ENCODE results near the gene ZSWIM3. TPM values are rescaled to one million over a fixed set of nuclear protein-coding genes. Genes with fewer than 3 reads are reported as not detected.

The ZSWIM3 gene
- total RNA-seq, 2 experiments from 2014 or later, result 0.36 to 0.44 TPM

DNA sequence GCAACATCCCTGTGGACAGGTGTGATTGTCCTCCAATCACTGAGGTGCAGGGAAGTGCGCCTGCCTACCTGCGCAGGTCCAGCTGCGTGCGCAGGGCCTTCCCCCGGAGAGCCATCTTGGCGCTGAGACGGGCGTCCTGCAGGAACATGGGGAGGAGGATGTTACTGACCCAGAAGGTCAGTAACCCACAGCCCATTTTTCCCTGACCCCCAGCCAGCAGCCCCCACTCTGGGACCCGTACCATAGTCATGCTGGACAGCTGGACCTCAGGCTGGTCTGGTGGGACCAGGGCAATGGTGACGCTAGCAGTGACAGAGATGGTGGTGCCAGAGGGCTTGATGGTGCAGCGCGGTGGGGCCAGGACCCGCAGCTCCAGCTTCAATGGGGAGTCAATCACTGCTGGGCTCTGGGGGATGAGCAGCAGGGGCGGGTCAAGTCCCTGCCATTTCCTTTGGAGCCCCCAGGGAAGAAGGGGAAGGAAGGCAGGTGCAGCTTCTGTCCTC lies 44.8 kb downstream of the ZSWIM3 start:
- ChIA-PET POLR2A (no interaction called here), CTCF (interaction anchor here (1.0 kb wide), 1 partner anchor 12 kb away, joined by 3 read pairs; the partner anchor contains the start of gene NEURL2)
- intact Hi-C loops (cut with DNase I, micrococcal nuclease), result no loop called here
- Mint-ChIP-seq H3K4me3 (no peak overlapping the region), H3K27ac (no peak overlapping the region), H3K9me3 (no peaks in the 10 kb centered on the region), H3K27me3 (no peaks in the 10 kb centered on the region), H3K4me1 (ENCODE audit: low read depth) (no peaks in the 10 kb centered on the region), H3K36me3 (ENCODE audit: low read depth) (peaks cover 18% of the 10 kb centered on the region)
- Histone ChIP-seq H3K4me3 (ENCODE audit: low read length) (no peak overlapping the region), H3K36me3 (ENCODE audit: insufficient read depth, low read length) (peaks cover 13% of the 10 kb centered on the region), H3K27ac (ENCODE audit: low read depth in 1 of 2, low read length in 2 of 2) (no peak overlapping the region), H3K27me3 (ENCODE audit: control insufficient read depth in 1 of 2, insufficient read depth in 2 of 2, low read length in 2 of 2) (no peaks in the 10 kb centered on the region), H3K4me1 (ENCODE audit: insufficient read depth, low read length) (no peaks in the 10 kb centered on the region), H3K9me3 (ENCODE audit: control insufficient read depth in 1 of 2, insufficient read depth in 1 of 2, low read length in 2 of 2) (no peaks in the 10 kb centered on the region)
- no peak for ATAC-seq (ENCODE audit: poor library complexity)
- DNase-seq, result no peak
- TF ChIP-seq, protein P1, sequence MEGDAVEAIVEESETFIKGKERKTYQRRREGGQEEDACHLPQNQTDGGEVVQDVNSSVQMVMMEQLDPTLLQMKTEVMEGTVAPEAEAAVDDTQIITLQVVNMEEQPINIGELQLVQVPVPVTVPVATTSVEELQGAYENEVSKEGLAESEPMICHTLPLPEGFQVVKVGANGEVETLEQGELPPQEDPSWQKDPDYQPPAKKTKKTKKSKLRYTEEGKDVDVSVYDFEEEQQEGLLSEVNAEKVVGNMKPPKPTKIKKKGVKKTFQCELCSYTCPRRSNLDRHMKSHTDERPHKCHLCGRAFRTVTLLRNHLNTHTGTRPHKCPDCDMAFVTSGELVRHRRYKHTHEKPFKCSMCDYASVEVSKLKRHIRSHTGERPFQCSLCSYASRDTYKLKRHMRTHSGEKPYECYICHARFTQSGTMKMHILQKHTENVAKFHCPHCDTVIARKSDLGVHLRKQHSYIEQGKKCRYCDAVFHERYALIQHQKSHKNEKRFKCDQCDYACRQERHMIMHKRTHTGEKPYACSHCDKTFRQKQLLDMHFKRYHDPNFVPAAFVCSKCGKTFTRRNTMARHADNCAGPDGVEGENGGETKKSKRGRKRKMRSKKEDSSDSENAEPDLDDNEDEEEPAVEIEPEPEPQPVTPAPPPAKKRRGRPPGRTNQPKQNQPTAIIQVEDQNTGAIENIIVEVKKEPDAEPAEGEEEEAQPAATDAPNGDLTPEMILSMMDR (IDR thresholded peaks at IDR 0.05), result no peak

DNA sequence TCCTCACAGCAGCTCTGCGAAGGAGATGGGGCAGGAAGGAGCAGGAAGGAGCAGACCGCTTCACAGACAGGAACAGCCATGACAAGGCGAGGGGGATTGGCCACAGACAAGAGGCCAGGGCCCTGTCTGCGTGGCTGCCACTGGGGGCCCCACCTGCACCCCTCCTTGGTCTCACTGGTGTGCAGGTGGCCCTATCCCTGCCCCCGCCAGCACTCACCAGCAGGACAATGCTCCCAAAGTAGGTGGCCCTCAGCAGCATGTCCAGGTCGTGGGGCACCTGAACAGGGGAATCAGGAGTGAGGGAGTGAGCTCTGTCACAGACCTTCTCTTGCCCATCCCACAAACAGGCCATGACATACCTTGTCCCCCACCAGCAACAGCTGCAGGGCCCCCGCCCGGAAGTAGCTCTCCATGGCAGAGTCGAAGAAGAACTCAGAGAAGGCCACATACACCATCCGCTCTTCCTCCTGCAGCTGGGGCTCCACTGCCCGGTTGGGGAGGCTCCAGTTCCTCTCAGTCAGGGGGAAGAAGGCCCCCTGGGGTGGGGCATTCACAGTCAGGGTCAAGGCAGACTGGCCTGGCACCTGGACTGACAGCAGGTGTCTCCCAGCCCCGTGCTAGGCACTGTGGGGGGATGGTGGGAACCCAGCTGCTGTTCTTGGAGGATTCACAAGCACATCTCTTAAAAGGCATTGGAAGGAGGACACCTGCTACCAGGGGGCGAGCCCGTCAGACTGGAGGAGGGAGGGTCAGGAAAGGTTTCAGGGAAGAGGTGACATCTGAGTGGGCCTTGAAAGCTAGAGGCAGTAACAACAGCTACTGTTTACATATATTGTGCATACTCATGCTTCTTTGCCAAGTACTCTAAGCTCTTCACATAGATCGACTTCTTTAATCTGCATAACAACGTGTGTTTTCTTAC lies 47.4 kb downstream of the ZSWIM3 start:
- H3K27ac ChIP-seq (ENCODE audit: low read depth in 1 of 2, low read length in 2 of 2), result no peak overlapping the region
- H3K27ac Mint-ChIP-seq, result no peak overlapping the region
- no peak for DNase-seq
- H3K27me3 Mint-ChIP-seq, result no peaks in the 10 kb centered on the region
- TF ChIP-seq, protein P1 (IDR thresholded peaks at IDR 0.05), result no peak
- H3K4me3 ChIP-seq (ENCODE audit: low read length), result no peak overlapping the region
- H3K4me1 Mint-ChIP-seq (ENCODE audit: low read depth), result no peaks in the 10 kb centered on the region
- CTCF ChIA-PET, result interaction anchor here (0.6 kb wide), 1 partner anchor 84 kb away, joined by 3 read pairs; no protein-coding TSS in a partner anchor
- ATAC-seq (ENCODE audit: poor library complexity), result no peak
- POLR2A ChIA-PET, result interaction anchor here (0.8 to 2.1 kb wide), 2 partner anchors 12 to 29 kb away, joined by 3 to 10 read pairs; partner anchors contain the start of gene PCIF1
- no peaks in the 10 kb centered on the region for H3K36me3 Mint-ChIP-seq (ENCODE audit: low read depth)
- no peaks in the 10 kb centered on the region for H3K9me3 ChIP-seq (ENCODE audit: control insufficient read depth in 1 of 2, insufficient read depth in 1 of 2, low read length in 2 of 2)
- H3K9me3 Mint-ChIP-seq, result no peaks in the 10 kb centered on the region
- no peaks in the 10 kb centered on the region for H3K36me3 ChIP-seq (ENCODE audit: insufficient read depth, low read length)
- intact Hi-C loops (cut with DNase I, micrococcal nuclease), result no loop called here
- H3K4me1 ChIP-seq (ENCODE audit: insufficient read depth, low read length), result no peaks in the 10 kb centered on the region
- no peak overlapping the region for H3K4me3 Mint-ChIP-seq
- no peaks in the 10 kb centered on the region for H3K27me3 ChIP-seq (ENCODE audit: control insufficient read depth in 1 of 2, insufficient read depth in 2 of 2, low read length in 2 of 2)

DNA sequence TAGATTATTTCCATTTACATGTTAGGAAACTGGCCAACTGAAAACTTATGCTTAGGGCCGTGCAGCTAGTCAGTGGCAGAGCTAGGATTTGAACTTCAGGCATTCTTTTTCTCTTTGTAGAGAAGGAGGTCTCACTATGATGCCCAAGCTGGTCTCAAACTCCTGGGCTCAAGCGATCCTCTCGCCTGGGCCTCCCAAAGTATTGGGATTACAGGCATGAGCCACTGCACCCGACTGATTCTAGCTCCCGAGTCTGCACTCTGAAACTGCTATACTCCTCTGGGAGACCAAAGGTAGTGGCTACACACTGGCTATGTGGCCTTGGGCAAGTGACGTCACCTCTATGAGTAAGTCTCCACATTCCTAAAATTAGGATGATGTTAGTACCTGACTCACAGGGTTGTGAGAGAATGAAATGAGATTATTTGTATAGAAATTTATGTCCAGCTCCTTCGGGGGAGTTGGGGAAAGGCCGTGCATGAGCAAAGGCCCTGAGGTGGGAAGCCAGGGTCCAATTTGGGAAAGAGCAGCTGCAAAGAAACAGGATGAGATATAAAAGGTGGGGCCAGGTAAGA lies 48.2 kb downstream of the ZSWIM3 start:
- TF ChIP-seq, protein P1 (IDR thresholded peaks at IDR 0.05), result no peak
- Mint-ChIP-seq H3K36me3 (ENCODE audit: low read depth) (no peaks in the 10 kb centered on the region), H3K27ac (no peak overlapping the region), H3K4me1 (ENCODE audit: low read depth) (peaks cover 2% of the 10 kb centered on the region), H3K9me3 (no peaks in the 10 kb centered on the region), H3K27me3 (no peaks in the 10 kb centered on the region), H3K4me3 (no peak overlapping the region)
- intact Hi-C loops (cut with DNase I, micrococcal nuclease), result no loop called here
- Histone ChIP-seq H3K27ac (ENCODE audit: low read depth in 1 of 2, low read length in 2 of 2) (no peak overlapping the region), H3K27me3 (ENCODE audit: control insufficient read depth in 1 of 2, insufficient read depth in 2 of 2, low read length in 2 of 2) (no peaks in the 10 kb centered on the region), H3K9me3 (ENCODE audit: control insufficient read depth in 1 of 2, insufficient read depth in 1 of 2, low read length in 2 of 2) (no peaks in the 10 kb centered on the region), H3K4me1 (ENCODE audit: insufficient read depth, low read length) (peaks cover 3% of the 10 kb centered on the region), H3K4me3 (ENCODE audit: low read length) (no peak overlapping the region), H3K36me3 (ENCODE audit: insufficient read depth, low read length) (no peaks in the 10 kb centered on the region)
- CTCF ChIA-PET, result no interaction called here
- POLR2A ChIA-PET, result interaction anchor here (2.1 kb wide), 1 partner anchor 29 kb away, joined by 10 read pairs; the partner anchor contains the start of gene PCIF1
- DNase-seq, result no peak
- ATAC-seq (ENCODE audit: poor library complexity), result no peak
